HG02798 (cell line): ENCODE results near the gene LCN15.
A peak's percentile ranks its signal among the peaks of the same experiment; 100 is the strongest.
"Not testable (repeated sequence)": the region's sequence is repeated elsewhere in the genome, so short reads cannot be mapped to it uniquely, and the experiment has no call there.

Experiments used
- ATAC-seq: cut with Tn5 transposase; IDR thresholded peaks from one replicate; pipeline ENCODE4 v1.9.1; 2021; ENCODE audit warnings: mild to moderate bottlenecking; ENCODE audit not compliant: unreplicated experiment, poor library complexity

Gene LCN15

GRCh38 chr9:136764301-136764891 lies at the start of gene LCN15:
LCN15 (minus strand) TSS chr9:136764518; CDS start chr9:136764488, 30 bp downstream.
- ATAC-seq: no peak

- no peak for ATAC-seq
Observed at GRCh38 chr9:136808806-136809158, 44.5 kb upstream of the LCN15 start.

GRCh38 chr9:136808075-136808805 lies 43.9 kb upstream of the LCN15 start:
- ATAC-seq: peak; percentile 29

GRCh38 chr9:136807281-136808074 lies 43.2 kb upstream of the LCN15 start, which contains the start of gene RABL6:
RABL6 (plus strand) TSS chr9:136807948; CDS start chr9:136808197, 249 bp downstream.
- peak; percentile 82 for ATAC-seq

GRCh38 chr9:136806631-136807201 lies 42.4 kb upstream of the LCN15 start:
- no peak for ATAC-seq

- no peak for ATAC-seq
Observed at GRCh38 chr9:136806067-136806466, 41.7 kb upstream of the LCN15 start.

GRCh38 chr9:136805207-136805740 lies 41.0 kb upstream of the LCN15 start:
- no peak for ATAC-seq

- ATAC-seq: no peak
Observed at GRCh38 chr9:136804509-136805206, 40.3 kb upstream of the LCN15 start.

GRCh38 chr9:136803551-136804508 lies 39.5 kb upstream of the LCN15 start:
- ATAC-seq: no peak

GRCh38 chr9:136803009-136803550 lies 38.8 kb upstream of the LCN15 start:
- not testable (repeated sequence) for ATAC-seq

GRCh38 chr9:136802321-136802720 lies 38.0 kb upstream of the LCN15 start:
- ATAC-seq: no peak

- ATAC-seq: peak; percentile 58
Observed at GRCh38 chr9:136799854-136800657, 35.7 kb upstream of the LCN15 start.

- ATAC-seq: no peak
Observed at GRCh38 chr9:136799079-136799853, 34.9 kb upstream of the LCN15 start.

GRCh38 chr9:136798708-136799078 lies 34.4 kb upstream of the LCN15 start:
- no peak for ATAC-seq

- not testable (repeated sequence) for ATAC-seq
Observed at GRCh38 chr9:136796775-136797347, 32.5 kb upstream of the LCN15 start.

- no peak for ATAC-seq
Observed at GRCh38 chr9:136796238-136796774, 32.0 kb upstream of the LCN15 start, which contains the start of gene CCDC183. CCDC183 (plus strand) TSS chr9:136796338; CDS start chr9:136796398, 60 bp downstream.
